Stimulated activated CD4-positive, alpha-beta T cell treated with anti-CD3 and anti-CD28 coated beads, Interleukin-12 subunit alpha, Interleukin-12 subunit beta, amount 100 ng/mL, for 48 hours (primary cell): ENCODE measurements around the gene VRK3.
"Not testable (repeated sequence)": the region's sequence is repeated elsewhere in the genome, so short reads cannot be mapped to it uniquely, and the experiment has no call there.

Experiments
- DNase-seq, 3 donors: peaks; one replicate each; pipeline ENCODE4 v3.0.0-alpha.2; 2020; ENCODE audit warnings: low read depth in 2 of 3, low spot score in 1 of 3

The VRK3 gene, protein sequence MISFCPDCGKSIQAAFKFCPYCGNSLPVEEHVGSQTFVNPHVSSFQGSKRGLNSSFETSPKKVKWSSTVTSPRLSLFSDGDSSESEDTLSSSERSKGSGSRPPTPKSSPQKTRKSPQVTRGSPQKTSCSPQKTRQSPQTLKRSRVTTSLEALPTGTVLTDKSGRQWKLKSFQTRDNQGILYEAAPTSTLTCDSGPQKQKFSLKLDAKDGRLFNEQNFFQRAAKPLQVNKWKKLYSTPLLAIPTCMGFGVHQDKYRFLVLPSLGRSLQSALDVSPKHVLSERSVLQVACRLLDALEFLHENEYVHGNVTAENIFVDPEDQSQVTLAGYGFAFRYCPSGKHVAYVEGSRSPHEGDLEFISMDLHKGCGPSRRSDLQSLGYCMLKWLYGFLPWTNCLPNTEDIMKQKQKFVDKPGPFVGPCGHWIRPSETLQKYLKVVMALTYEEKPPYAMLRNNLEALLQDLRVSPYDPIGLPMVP

DNA sequence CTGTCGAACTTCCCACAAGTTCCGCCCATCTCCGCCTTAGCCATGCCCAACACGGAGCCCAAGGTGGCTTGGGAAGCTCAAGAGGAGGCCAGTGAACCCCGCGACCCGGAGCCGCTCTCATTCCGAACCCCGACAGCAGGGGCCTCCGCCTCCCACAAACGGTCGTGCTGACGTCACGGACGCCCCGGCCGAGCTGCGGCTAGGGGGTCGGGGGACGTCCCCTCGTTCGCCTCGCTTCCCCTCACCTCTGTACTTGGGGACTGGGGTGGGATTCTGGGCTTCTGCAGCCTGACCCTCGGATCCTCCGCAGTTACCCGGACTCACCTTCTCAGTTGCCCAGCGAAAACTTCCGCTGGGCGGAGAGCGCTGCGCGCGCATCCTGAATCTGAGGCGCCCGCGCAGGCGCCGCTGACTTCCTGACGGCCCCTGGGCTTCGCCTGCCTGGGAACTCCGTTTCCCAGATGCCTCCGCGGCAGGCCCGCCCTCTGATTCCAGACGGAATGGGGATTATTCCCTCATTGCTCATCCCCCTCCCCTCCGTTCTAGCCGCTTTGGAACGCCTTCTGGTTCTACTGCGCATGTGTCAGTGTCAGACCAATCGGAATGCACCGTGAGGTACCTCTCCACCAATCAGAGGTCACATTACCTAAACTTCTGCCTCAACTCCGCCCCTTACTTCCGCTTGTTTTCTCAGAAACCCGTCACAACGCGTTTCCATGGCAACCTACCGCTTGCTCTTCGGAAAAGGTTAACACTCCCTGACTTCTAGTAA, at the start of gene VRK3:
TSS of gene VRK3 (minus strand) at position 351 of the 772 bp plus-strand sequence. CDS start 9,210 bp downstream, outside the sequence.
- DNase-seq, result peak; percentile 94 to 97 (median 94)

DNA sequence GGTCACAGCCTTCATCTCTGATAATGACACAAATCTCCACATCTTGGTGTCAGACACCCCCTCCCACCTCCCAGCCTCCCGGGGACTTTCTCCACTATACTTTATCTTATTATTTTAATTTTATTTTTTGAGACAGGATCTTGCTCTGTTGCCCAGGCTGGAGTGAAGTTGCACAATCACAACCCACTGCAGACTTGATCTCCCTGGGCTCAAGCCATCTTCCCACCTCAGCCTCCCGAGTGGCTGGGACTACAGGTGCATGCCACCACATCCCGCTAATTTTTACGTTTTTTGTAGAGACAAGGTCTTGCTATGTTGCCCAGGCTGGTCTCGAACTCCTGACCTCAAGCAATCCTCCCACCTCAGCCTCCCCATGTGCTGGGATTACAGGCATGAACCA, 43.2 kb upstream of the VRK3 start:
- DNase-seq, result not testable (repeated sequence)

DNA sequence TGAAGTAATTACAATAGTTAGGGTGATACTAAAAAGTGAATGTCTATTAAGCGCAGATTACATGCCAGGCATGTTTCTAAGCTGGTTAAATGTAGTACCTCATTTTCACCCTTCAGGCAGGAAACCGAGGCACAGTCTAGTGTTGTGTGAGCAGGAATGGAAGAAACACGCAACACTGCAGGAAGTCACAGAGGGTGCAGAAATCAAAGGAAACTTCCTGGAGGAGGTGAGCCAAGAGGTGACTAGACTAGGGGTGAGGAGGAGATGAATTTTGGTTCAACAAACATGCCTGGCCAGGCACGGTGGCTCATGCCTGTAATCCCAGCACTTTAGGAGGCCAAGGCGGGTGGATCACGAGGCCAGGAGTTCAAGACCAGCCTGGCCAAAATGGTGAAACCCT, 42.4 kb upstream of the VRK3 start:
- DNase-seq, result no peak

DNA sequence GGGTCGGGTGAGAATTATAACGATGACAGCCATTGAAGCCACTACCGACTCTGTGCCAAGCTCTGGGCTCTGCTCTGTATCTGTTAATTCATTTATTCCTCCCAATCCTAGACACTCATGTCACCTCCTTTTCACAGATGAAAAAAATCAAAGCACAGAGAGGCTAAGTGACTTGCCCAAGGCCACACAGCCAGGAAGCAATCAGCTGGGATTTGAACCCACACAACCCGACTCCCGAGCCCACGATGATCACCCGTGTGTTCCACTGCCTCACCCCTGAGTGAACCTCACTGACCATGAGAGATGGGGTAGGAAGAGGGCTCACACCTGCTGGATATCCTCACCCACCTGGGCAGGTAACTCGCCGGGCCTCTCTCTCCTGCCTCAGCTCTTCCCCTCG, 40.8 kb upstream of the VRK3 start:
- DNase-seq, result no peak

DNA sequence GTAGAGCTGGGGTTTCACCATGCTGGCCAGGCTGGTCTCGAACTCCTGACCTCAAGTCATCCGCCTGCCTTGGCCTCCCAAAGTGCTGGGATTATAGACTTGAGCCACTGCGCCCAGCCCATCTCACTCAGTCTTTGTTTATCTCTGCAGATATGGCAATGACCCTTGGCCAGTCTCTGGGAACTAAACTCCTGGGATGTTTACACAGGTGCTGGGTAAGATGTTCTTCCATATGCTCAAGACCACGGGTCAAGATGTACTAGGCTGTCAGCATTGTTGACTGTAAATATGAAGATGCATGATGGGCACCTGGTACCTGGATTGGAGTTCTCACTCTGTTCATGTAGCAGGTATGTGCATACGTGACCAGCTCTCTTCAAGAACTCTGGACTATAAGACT, 36.5 kb upstream of the VRK3 start:
- DNase-seq, result no peak

DNA sequence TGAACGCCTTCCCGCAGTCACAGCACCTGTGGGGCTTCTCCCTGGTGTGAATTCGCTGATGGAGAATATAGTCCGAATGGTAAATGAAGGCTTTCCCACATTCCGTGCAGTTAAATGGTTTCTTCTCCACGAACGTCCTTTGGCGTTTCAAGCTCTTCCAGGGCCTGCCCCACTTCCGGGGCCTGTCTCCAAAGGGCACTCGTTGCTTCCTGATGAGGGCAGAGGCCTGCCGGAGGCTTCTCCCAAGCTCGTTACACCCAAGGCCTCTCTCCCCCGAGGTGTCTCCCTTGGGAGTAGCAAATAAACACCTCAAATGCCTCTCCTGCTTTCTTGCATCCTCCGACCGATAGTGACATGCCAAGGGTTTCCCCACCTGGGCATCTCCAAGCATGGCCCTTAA, 34.9 kb upstream of the VRK3 start:
- DNase-seq, result no peak

DNA sequence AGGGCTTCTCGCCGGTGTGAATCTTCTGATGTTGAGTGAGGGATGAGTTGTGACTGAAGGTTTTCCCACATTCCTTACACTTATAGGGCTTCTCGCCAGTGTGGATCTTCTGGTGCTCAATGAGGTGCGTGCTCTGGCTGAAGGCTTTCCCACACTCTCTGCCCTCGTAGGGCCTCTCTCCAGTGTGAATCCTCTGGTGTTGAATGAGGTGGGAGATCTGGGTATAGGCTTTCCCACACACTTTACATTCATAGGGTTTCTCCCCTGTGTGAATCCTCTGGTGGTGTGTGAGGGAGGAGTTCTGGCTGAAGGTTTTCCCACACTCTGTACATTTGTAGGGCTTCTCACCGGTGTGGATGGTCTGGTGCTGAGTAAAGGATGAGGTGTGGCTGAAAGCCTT, 33.9 kb upstream of the VRK3 start:
- DNase-seq, result no peak

DNA sequence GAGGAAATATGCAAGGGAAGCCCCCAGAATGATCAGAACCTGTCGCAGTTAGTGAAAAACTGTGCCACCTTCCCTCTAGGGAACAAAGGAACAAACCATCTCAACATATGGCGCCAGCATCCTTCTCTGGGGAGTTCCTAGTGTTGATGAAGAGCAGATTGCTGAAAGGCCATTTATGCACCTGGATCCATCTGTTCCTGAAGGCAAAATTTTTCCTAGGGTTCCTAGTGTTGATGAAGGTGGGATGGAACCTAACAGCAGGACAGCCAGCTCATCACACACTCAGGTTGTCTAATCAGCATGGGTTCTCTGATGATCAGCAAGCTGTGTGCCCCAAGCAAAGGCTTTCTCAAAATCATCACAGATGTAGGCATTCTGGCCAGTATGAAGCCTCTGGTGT, 33.3 kb upstream of the VRK3 start:
- no peak for DNase-seq

DNA sequence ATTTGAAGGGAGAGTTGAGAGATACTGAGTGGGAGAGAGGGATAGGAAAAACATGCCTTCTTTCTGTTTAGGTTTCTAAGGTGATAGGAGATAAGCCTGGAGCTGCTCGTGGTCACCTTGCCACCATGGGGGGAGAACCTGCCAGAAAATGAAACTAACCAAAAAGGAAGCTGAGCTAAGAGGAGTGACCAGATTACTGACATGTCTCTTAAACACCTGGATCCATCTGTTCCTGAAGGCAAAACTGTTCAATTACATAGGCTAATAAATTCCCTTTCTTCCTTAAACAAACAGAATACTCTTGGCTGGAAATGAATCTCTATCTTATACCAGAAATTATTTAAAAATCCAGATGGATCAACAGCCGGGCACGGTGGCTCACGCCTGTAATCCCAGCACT, 27.9 kb upstream of the VRK3 start:
- no peak for DNase-seq

DNA sequence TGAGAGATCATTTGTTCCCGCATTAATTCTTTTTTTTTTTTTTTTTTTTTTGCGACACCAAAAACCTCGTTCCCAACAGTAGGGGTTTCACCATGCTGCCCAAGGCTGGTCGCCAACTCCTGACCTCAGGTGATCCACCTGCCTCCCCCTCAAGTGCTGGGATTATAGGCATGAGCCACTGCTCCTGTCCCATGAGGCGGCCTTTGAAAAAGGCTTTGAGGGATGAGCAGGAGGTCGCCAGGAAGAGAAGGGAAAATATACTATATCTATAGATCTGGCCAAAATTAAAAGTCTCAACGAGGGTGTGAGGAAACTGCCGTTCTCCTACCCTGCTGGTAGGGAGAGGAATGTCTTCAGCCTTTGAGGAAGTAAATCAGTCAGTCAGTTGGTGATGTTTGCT, 26.8 kb upstream of the VRK3 start:
- DNase-seq, result no peak

DNA sequence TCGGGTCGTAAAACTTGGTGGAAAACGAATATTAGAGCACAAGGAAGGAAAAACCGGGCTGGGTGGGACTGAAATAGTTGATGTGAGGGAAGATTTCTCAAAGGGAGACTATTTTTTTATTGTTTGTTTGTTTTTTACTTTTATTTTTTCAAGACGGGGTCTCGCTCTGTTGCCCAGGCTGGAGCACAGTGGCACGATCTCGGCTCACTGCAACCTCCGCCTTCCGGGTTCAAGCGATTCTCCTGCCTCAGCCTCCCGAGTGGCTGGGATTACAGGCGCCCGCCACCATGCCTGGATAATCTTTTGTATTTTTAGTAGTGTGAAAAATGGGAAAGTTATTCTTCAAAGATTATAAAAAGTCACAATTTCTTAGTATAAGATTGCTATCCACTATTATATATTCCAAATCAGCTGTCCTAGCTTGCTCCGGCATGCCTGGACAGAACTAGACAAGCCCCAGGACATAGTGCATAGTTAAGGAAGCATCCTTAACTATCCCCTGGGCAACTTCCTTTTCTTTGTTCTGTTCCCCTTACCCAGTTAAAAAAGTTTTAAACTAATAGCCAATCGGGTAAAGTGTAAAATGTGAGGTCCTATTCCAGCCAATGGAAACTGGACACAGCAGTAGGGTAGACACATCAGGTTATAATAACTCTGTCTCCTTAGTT, 26.2 kb upstream of the VRK3 start:
- not testable (repeated sequence) for DNase-seq

DNA sequence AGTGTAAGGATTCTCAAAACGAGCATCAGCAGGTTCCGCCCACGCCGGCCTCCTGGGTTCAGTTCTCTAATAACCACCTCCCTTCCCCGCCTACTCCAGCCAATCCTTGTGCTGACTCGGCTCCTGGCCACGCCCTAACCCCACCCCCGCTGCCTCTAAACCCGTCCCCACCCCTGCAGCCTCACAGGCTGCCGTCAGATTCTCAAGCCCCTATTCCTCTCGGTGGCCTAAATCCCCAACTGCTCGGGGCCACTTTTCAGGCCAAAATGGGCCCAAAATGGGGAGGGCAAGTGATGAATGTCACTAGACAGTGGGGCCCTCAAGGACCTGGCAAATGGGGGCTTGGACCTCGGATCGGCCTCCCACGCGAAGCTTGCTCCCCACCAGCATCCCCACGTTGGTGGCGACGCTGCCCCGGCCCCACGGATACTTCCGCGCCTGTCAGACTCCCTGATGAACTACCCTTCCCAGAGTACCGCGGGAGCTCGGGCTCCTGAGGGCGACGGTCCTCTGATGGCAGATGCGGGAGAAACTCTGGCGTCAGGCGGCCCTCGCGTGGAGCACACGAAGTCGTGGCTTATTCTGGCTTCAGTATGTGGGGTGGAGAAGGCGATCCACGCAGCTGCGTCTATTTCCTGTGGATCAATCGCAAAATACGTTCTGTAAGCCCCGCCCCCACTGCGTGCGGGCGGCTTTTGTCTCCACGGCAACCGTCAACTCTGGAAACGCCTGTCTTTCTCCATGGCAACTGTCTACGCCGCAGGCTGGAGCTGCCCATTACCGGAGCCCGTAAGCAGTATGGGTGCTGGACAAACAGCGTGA, 25.4 kb upstream of the VRK3 start:
- peak; percentile 54 to 75 (median 59) for DNase-seq

DNA sequence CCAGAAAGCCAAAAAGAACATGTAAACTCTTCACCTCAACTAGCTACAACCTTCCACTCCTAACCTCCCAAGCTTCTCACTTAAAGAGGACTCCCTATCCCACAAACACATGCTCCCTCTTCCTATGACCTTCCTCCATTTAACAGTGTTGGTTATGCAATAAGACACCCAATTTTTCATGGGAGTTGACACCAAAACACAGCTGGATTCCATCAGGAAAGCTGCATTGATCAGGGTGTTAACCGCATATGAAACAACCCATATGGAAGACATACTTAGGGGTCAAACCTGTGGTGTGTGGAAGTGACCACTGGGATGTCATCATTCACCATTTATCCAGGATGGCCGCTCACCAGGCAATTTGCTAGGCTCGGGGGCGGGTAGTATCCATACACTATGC, 22.5 kb upstream of the VRK3 start:
- DNase-seq, result no peak

DNA sequence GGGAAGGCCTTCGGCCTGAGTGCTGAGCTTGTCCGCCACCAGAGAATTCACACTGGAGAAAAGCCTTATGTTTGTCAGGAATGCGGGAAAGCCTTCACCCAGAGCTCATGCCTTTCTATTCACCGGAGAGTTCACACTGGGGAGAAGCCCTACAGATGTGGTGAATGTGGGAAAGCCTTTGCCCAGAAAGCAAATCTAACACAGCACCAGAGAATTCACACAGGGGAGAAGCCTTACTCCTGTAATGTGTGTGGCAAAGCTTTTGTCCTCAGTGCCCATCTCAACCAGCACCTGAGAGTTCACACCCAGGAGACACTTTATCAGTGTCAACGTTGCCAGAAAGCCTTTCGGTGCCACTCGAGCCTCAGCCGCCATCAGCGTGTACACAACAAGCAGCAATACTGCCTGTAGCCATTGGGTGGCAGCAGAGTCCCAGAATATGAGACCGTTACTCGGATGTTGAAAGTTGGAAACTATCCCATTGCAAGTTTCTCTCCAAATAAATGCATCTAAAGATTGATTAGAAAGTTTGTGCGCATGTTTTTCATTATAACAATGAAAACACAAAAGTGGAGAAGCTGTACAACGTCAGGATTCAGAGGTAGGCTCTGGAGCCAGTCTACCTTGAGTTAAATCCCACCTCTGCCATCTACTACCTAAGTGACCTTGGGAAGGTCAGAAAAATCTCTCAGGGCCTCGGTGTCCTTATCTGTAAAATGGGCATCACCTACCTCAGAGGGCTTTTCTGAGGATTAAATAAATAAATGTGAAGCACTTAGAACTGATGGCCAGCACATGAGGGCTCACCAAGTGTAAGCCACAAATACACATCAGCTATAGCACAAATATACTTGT, 21.7 kb upstream of the VRK3 start:
- peak; percentile 41 to 55 (median 49) for DNase-seq

DNA sequence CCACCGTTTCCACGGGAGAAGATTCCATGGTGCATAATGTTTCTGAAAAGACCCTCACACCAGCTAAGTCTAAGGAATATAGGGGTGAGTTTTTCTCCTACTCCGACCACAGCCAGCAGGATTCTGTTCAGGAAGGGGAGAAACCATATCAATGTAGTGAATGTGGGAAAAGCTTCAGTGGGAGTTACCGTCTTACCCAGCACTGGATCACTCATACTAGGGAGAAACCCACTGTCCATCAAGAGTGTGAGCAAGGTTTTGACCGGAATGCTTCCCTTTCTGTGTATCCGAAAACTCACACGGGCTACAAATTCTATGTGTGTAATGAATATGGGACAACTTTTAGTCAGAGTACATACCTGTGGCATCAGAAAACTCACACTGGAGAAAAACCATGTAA, 19.8 kb upstream of the VRK3 start:
- DNase-seq, result no peak

DNA sequence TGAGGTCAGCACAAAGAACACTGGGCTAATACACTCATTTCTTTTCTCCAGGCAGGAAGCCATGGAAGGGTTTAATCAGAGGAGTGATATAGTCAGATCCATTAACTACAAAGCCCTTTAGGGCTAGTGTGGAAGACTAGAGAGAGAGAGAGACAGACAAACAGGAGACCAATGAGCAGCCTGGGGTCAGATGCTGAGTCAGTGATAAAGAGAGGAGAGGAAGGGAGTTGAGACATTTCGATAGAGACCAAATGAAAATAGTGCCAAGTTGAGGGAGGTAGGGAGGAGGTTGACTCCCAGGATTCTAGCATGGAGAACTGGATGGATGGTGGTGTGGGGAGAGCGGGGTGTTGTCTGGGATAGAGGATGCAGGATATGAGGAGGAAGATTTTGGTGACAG, 18.8 kb upstream of the VRK3 start:
- DNase-seq, result no peak

DNA sequence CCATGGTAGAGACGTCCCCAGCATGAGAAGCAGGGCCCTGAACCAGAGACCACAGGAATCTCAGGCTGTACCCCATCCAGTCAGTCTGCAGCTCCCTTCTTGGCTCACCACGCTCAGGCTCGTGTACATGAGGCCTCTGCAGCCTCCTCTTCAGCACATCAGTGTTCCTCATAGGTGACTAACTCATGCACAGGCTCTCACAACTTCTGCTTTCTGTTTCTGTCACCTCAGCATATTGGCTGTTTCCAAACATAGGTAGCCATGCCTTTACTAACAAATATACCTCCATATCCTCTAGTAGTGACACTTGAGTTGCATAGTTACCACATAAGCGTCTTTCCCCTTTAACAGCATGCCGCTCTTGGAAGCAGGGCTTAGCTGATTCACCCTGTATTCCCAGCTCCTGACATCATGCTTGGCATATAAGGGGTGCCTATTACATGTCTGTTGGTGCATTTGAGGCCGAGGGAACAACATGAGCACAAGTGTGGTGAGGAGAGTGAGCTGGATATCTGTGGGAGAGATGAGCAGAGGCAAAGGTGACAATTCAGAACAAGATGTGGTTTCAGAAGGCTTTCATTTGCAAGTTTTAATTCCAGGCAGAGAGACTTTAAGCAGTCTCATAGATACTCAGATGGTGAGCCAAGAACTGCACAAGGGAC, 17.3 kb upstream of the VRK3 start:
- no peak for DNase-seq

DNA sequence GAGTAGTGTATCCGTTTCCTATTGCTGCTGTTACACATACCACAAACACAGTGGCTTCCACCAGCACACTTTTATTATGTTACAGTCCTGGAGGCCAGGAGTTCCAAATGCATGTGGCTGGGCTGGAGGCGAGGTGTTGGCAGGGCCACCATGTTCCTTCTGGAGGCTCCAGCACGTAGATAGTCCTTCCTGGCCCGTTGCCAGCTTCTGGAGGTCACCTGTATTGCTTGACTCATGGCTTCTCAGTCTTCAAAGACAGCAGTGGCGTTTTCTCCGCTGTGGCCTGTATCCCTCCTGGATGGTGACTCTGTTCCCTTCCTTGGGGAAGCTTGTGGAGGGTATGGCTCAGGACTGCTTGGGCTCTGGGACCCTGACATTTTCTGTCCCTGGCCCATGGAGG, 15.8 kb upstream of the VRK3 start:
- DNase-seq, result no peak

DNA sequence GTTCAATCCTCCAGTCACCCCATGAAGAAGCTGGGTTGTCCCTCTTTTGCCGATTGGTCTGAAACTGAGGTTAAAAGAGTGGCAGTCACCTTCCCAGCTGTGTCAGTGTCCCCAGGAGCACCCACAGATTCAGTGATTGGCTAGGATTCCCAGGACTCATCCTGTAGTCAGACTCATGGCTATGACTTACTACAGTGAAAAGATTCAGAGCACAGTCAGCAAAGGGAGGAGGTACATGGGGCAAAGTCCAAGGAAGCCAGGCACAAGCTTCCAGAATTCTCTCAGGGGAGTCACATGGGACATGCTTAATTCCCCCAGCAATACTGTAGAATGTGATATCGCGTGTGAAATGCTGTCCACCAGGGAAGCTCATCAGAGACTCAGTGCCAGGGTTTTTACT, 14.8 kb upstream of the VRK3 start:
- no peak for DNase-seq

DNA sequence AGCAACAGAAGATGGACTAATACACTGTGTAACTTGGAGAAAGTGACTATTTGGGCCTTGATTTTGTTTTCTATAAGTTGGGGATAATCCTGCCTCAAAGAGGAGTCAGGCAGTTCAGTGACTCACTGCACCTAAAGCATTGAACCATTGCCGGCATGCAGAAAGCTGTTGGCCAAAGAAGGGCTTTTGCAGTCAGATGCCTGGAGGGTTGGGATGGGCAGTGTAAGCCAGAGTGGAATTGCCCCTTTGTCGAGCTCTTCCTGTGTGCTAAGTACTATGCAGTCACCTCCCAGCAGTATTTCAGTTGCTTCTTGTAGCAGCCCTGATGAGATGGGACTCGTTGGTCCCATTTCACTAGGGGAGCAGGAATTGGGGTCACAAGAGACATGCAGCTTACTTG, 11.7 kb upstream of the VRK3 start:
- no peak for DNase-seq
